H9 (cell line): ENCODE measurements around the gene TENM3. TPM values are rescaled to one million over a fixed set of nuclear protein-coding genes. Genes with fewer than 3 reads are reported as not detected.
A peak's percentile ranks its signal among the peaks of the same experiment; 100 is the strongest.

ENCODE experiments used
- DNase-seq: peaks from one replicate; pipeline ENCODE4 v3.0.0-alpha.2; 2017
- H2AFZ ChIP-seq: one replicate; pipeline ENCODE4 v1.6.1; 2013; ENCODE audit warnings: mild to moderate bottlenecking, low read length, control low read depth, moderate library complexity
- H2AK5ac ChIP-seq: 2 replicates; pipeline ENCODE4 v1.6.1; 2013; ENCODE audit warnings: low read length, control low read depth, mixed read lengths; ENCODE audit not compliant: insufficient read length
- H2BK120ac ChIP-seq: one replicate; pipeline ENCODE4 v1.6.1; 2013; ENCODE audit warnings: low read depth, mild to moderate bottlenecking, low read length, control low read depth, inconsistent platforms; ENCODE audit not compliant: poor library complexity, severe bottlenecking
- H2BK12ac ChIP-seq: 2 replicates; pipeline ENCODE4 v1.6.1; 2013; ENCODE audit warnings: low read length, control low read depth, mixed read lengths, low read depth; ENCODE audit not compliant: insufficient read length
- H2BK15ac ChIP-seq: 2 replicates; pipeline ENCODE4 v1.6.1; 2013; ENCODE audit warnings: low read depth, low read length, control low read depth
- H2BK20ac ChIP-seq: one replicate; pipeline ENCODE4 v1.6.1; 2013; ENCODE audit warnings: low read depth, mild to moderate bottlenecking, low read length, control low read depth, inconsistent platforms; ENCODE audit not compliant: poor library complexity, severe bottlenecking
- H2BK5ac ChIP-seq: 2 replicates; pipeline ENCODE4 v1.6.1; 2013; ENCODE audit warnings: low read length, control low read depth, mixed read lengths; ENCODE audit not compliant: insufficient read length
- H3K14ac ChIP-seq: 2 replicates; pipeline ENCODE4 v1.6.1; 2013; ENCODE audit warnings: low read length, control low read depth; ENCODE audit not compliant: insufficient read depth
- H3K18ac ChIP-seq: 2 replicates; pipeline ENCODE4 v1.6.1; 2013; ENCODE audit warnings: low read depth, mild to moderate bottlenecking, mixed read lengths, low read length, control low read depth; ENCODE audit not compliant: insufficient read length
- H3K23ac ChIP-seq: 2 replicates; pipeline ENCODE4 v1.6.1; 2013; ENCODE audit warnings: low read length, control low read depth, mixed read lengths, low read depth; ENCODE audit not compliant: insufficient read length
- H3K23me2 ChIP-seq: 2 replicates; pipeline ENCODE4 v1.6.1; 2013; ENCODE audit warnings: low read depth, mild to moderate bottlenecking, mixed read lengths, low read length, control low read depth; ENCODE audit not compliant: insufficient read length, poor library complexity, severe bottlenecking
- H3K27ac ChIP-seq: 2 replicates; pipeline ENCODE4 v1.5.1; 2013; ENCODE audit warnings: low read length, control low read depth, mixed read lengths, low read depth; ENCODE audit not compliant: insufficient read length
- H3K27me3 ChIP-seq: 2 replicates; pipeline ENCODE4 v1.6.1; 2013; ENCODE audit warnings: low read length, control low read depth, inconsistent platforms; ENCODE audit not compliant: insufficient read depth
- H3K4ac ChIP-seq: 2 replicates; pipeline ENCODE4 v1.6.1; 2013; ENCODE audit warnings: low read depth, mild to moderate bottlenecking, control low read depth, inconsistent platforms, low read length, moderate library complexity
- H3K4me1 ChIP-seq: 2 replicates; pipeline ENCODE4 v1.6.1; 2013; ENCODE audit warnings: low read length, control low read depth, inconsistent platforms; ENCODE audit not compliant: insufficient read depth
- H3K4me2 ChIP-seq: 2 replicates; pipeline ENCODE4 v1.6.1; 2013; ENCODE audit warnings: low read length, control low read depth, mixed read lengths; ENCODE audit not compliant: insufficient read length, insufficient read depth
- H3K56ac ChIP-seq: 2 replicates; pipeline ENCODE4 v1.6.1; 2013; ENCODE audit warnings: low read depth, mild to moderate bottlenecking, mixed read lengths, low read length, control low read depth; ENCODE audit not compliant: insufficient read length
- H3K79me1 ChIP-seq: 2 replicates; pipeline ENCODE4 v1.6.1; 2013; ENCODE audit warnings: low read depth, mild to moderate bottlenecking, moderate library complexity, low read length, control low read depth, inconsistent platforms; ENCODE audit not compliant: insufficient read depth, poor library complexity, severe bottlenecking
- H3K79me2 ChIP-seq: 2 replicates; pipeline ENCODE4 v1.6.1; 2013; ENCODE audit warnings: low read length, control low read depth, inconsistent platforms; ENCODE audit not compliant: insufficient read depth
- H3K9ac ChIP-seq: 2 replicates; pipeline ENCODE4 v1.6.1; 2013; ENCODE audit warnings: low read length, control low read depth, mixed read lengths; ENCODE audit not compliant: insufficient read length; ENCODE audit errors: extremely low read depth
- H3K9me3 ChIP-seq: one replicate; pipeline ENCODE4 v1.6.1; 2013; ENCODE audit warnings: low read depth, low read length, inconsistent platforms; ENCODE audit not compliant: control insufficient read depth
- H3T11ph ChIP-seq: one replicate; pipeline ENCODE4 v1.6.1; 2013; ENCODE audit warnings: mild to moderate bottlenecking, low read length, control low read depth, inconsistent platforms
- H4K20me1 ChIP-seq: one replicate; pipeline ENCODE4 v1.6.1; 2013; ENCODE audit not compliant: control insufficient read depth, insufficient read length, insufficient read depth
- H4K5ac ChIP-seq: 2 replicates; pipeline ENCODE4 v1.6.1; 2013; ENCODE audit warnings: low read depth, mild to moderate bottlenecking, mixed read lengths, low read length, control low read depth; ENCODE audit not compliant: insufficient read length
- H4K8ac ChIP-seq: replicated peaks from 2 replicates; pipeline ENCODE4 v1.6.1; 2013; ENCODE audit warnings: low read length, control low read depth, mixed read lengths, low read depth; ENCODE audit not compliant: insufficient read length
- H4K91ac ChIP-seq: 2 replicates; pipeline ENCODE4 v1.6.1; 2013; ENCODE audit warnings: low read depth, mild to moderate bottlenecking, moderate library complexity, mixed read lengths, low read length, control low read depth; ENCODE audit not compliant: insufficient read length
- H3K27ac Mint-ChIP-seq, 3 experiments: 2 replicates in 2 of 3; 3 replicates in 1 of 3; pipeline ENCODE4 v1.8.0; 2020 to 2021; ENCODE audit warnings: mixed read lengths in 3 of 3, mild to moderate bottlenecking in 1 of 3, moderate library complexity in 1 of 3
- H3K27me3 Mint-ChIP-seq: 2 replicates; pipeline ENCODE4 v1.8.0; 2021; ENCODE audit warnings: low read depth, mild to moderate bottlenecking, moderate library complexity, mixed read lengths
- H3K36me3 Mint-ChIP-seq, 3 experiments: 2 replicates in 2 of 3; 3 replicates in 1 of 3; pipeline ENCODE4 v1.8.0; 2020 to 2021; ENCODE audit warnings: low read depth in 3 of 3, mixed read lengths in 3 of 3; ENCODE audit not compliant: insufficient read depth in 1 of 3
- H3K4me1 Mint-ChIP-seq, 2 experiments: 2 replicates each; pipeline ENCODE4 v1.8.0; 2020; ENCODE audit warnings: mixed read lengths in 2 of 2
- H3K4me3 Mint-ChIP-seq, 2 experiments: 2 replicates in 1 of 2; 3 replicates in 1 of 2; pipeline ENCODE4 v1.8.0; 2020 to 2021; ENCODE audit warnings: mild to moderate bottlenecking in 2 of 2, mixed read lengths in 2 of 2, moderate library complexity in 1 of 2
- H3K9me3 Mint-ChIP-seq, 2 experiments: 2 replicates in 1 of 2; 3 replicates in 1 of 2; pipeline ENCODE4 v1.8.0; 2020; ENCODE audit warnings: mild to moderate bottlenecking in 2 of 2, mixed read lengths in 2 of 2, moderate library complexity in 1 of 2
- WGBS: extraction: QIAGEN DNeasy Blood & Tissue Kit; methylation state at CpG from one replicate; pipeline ENCODE4 v1.1.7; 2013; ENCODE audit warnings: missing lambda C conversion rate, low lambda C conversion rate, mixed read lengths; ENCODE audit not compliant: insufficient read length; ENCODE audit errors: extremely low coverage; 5-methylcytosine and 5-hydroxymethylcytosine counted together
- total RNA-seq: library from RNA; stranded (reverse); gene quantifications from 2 replicates; pipeline ENCODE4 v1.2.1, GENCODE V29; 2021
- TF ChIP-seq, protein P1 (sequence below): fragments of 200-600 bp; sonication (generic); conservative IDR thresholded peaks from 3 replicates; pipeline ENCODE4 v1.8.0; 2021; ENCODE audit warnings: antibody characterized with exemption, mild to moderate bottlenecking

TENM3 gene
- total RNA-seq, 1 experiment from 2014 or later, result 49.6 TPM

GRCh38 chr4:182215148-182215547, 28.1 kb upstream of the TENM3 start:
- Histone ChIP-seq H3K4me1 (no peaks in the 10 kb centered on the region; the same call in 1 of the 2 replicates), H3K23ac (no peak overlapping the region), H2AK5ac (no peak overlapping the region), H3T11ph (no peak overlapping the region), H2BK15ac (no peak overlapping the region), H3K9me3 (no peaks in the 10 kb centered on the region), H4K91ac (no peak overlapping the region), H3K4ac (no peak overlapping the region), H2BK5ac (no peak overlapping the region), H3K4me2 (no peak overlapping the region), H2BK20ac (no peak overlapping the region), H3K9ac (no peak overlapping the region), H3K27ac (no peak overlapping the region), H3K14ac (no peak overlapping the region), H3K18ac (no peak overlapping the region), H4K20me1 (no peaks in the 10 kb centered on the region), H2BK120ac (no peak overlapping the region), H4K5ac (no peak overlapping the region), H3K23me2 (no peaks in the 10 kb centered on the region), H2BK12ac (no peak overlapping the region), H3K27me3 (no peaks in the 10 kb centered on the region), H3K56ac (no peak overlapping the region), H3K79me1 (no peaks in the 10 kb centered on the region), H4K8ac (no peak overlapping the region), H3K79me2 (no peaks in the 10 kb centered on the region; the same call in 1 of the 2 replicates), H2AFZ (no peak overlapping the region)
- WGBS, result no CpG with 5 or more reads among the region's 3 CpGs
- Mint-ChIP-seq H3K27ac (peak overlapping the region in 2 of 3 experiments; percentile 29 to 41; a peak in 2 of 7 replicates), H3K9me3 (no peaks in the 10 kb centered on the region), H3K4me3 (no peak overlapping the region), H3K36me3 (no peaks in the 10 kb centered on the region; a peak in 1 of 7 replicates), H3K4me1 (peaks cover 27 to 31% of the 10 kb centered on the region in 2 experiments), H3K27me3 (no peaks in the 10 kb centered on the region)
- no peak for DNase-seq
- TF ChIP-seq, protein P1, sequence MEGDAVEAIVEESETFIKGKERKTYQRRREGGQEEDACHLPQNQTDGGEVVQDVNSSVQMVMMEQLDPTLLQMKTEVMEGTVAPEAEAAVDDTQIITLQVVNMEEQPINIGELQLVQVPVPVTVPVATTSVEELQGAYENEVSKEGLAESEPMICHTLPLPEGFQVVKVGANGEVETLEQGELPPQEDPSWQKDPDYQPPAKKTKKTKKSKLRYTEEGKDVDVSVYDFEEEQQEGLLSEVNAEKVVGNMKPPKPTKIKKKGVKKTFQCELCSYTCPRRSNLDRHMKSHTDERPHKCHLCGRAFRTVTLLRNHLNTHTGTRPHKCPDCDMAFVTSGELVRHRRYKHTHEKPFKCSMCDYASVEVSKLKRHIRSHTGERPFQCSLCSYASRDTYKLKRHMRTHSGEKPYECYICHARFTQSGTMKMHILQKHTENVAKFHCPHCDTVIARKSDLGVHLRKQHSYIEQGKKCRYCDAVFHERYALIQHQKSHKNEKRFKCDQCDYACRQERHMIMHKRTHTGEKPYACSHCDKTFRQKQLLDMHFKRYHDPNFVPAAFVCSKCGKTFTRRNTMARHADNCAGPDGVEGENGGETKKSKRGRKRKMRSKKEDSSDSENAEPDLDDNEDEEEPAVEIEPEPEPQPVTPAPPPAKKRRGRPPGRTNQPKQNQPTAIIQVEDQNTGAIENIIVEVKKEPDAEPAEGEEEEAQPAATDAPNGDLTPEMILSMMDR, result no peak
